HUES48 (cell line): Measurements from ENCODE around the gene JAML.

Experiments used
- H3K27ac ChIP-seq: one replicate; pipeline ENCODE4 v1.7.0; 2013; ENCODE audit warnings: low read depth, low read length, inconsistent platforms
- H3K27me3 ChIP-seq: 2 replicates; pipeline ENCODE4 v1.6.1; 2013; ENCODE audit warnings: mild to moderate bottlenecking, low read length; ENCODE audit not compliant: control insufficient read depth, insufficient read depth
- H3K36me3 ChIP-seq: 2 replicates; pipeline ENCODE4 v1.6.1; 2013; ENCODE audit warnings: low read length; ENCODE audit not compliant: control insufficient read depth, insufficient read depth
- H3K4me1 ChIP-seq: 2 replicates; pipeline ENCODE4 v1.6.1; 2013; ENCODE audit warnings: mild to moderate bottlenecking, low read length; ENCODE audit not compliant: control insufficient read depth, insufficient read depth
- H3K4me3 ChIP-seq: 2 replicates; pipeline ENCODE4 v1.5.1; 2013; ENCODE audit warnings: mild to moderate bottlenecking, low read depth, low read length
- H3K9ac ChIP-seq: 2 replicates; pipeline ENCODE4 v1.6.1; 2013; ENCODE audit warnings: mild to moderate bottlenecking, low read depth, low read length, moderate library complexity
- H3K9me3 ChIP-seq: 2 replicates; pipeline ENCODE4 v1.6.1; 2013; ENCODE audit warnings: low read length; ENCODE audit not compliant: control insufficient read depth, insufficient read depth

JAML gene

GRCh38 chr11:118226781-118227180 lies 2.0 kb upstream of the JAML start:
- Histone ChIP-seq H3K4me3 (no peak overlapping the region), H3K9me3 (no peaks in the 10 kb centered on the region), H3K27ac (no peak overlapping the region), H3K36me3 (no peaks in the 10 kb centered on the region), H3K4me1 (no peaks in the 10 kb centered on the region), H3K27me3 (no peaks in the 10 kb centered on the region), H3K9ac (no peak overlapping the region)

DNA sequence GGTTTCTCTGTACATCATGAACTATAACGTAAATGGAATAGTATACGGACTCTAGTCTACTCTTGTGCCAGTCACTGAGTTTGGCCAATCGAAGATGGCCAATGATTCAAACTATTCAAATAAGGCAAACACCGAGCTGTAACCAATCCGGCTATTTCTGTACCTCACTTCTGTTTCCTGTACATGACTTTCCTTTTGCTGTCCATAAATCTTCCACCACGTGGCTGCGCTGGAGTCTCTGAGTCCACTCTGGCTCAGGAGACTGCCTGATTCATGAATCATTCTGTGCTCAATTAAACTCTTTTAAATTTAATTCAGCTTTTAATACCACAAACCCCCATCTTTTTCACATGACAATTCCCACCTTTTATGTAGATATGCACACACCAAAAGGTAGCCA lies 1.5 kb upstream of the JAML start:
- H3K4me3 ChIP-seq: no peak overlapping the region
- no peak overlapping the region for H3K9ac ChIP-seq
- H3K4me1 ChIP-seq: no peaks in the 10 kb centered on the region
- H3K36me3 ChIP-seq: no peaks in the 10 kb centered on the region
- H3K9me3 ChIP-seq: no peaks in the 10 kb centered on the region
- H3K27me3 ChIP-seq: no peaks in the 10 kb centered on the region
- H3K27ac ChIP-seq: no peak overlapping the region

DNA sequence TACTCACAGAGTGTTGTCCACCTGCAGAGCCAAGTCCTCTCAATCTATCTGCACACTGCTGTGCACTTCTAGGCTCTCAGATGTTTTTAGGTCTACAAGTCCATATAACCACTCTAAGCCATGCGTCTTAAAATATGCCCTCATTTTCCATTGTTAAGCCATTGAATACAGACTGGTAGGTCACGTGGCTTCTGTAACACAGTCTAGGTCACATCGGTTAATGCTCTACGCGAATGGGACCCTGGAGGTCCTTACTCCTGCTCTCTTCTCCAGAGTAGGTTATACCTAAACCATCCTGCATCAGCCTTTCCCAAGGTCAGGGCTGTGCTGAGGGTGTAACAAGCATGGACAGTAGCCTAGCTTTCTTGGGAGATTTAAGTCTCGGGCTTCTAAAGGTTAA lies 819 bp downstream of the JAML start:
- Histone ChIP-seq H3K27me3 (no peaks in the 10 kb centered on the region), H3K36me3 (no peaks in the 10 kb centered on the region), H3K27ac (no peak overlapping the region), H3K4me1 (no peaks in the 10 kb centered on the region), H3K9me3 (no peaks in the 10 kb centered on the region), H3K9ac (no peak overlapping the region), H3K4me3 (no peak overlapping the region)

DNA sequence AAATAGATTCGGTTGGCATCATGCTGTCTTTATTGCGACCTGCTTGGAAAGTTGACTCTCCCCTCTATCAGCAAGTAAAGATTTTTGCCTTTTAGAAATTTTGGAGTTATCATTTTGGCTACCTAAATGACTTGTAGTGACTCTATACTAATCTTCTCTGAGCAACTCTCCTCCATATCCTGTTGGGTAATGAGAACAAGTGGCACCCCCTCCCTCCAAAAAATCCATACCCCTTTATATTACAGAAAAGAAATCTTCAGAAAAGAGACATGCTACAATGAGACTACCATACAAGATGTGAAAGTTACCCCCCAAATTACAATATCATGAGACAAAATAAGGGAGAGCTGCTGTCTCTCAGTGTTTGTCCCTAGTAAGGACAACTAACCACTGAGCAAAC lies 1.2 kb downstream of the JAML start:
- Histone ChIP-seq H3K9me3 (no peaks in the 10 kb centered on the region), H3K4me3 (no peak overlapping the region), H3K9ac (no peak overlapping the region), H3K27ac (no peak overlapping the region), H3K36me3 (no peaks in the 10 kb centered on the region), H3K4me1 (no peaks in the 10 kb centered on the region), H3K27me3 (no peaks in the 10 kb centered on the region)

DNA sequence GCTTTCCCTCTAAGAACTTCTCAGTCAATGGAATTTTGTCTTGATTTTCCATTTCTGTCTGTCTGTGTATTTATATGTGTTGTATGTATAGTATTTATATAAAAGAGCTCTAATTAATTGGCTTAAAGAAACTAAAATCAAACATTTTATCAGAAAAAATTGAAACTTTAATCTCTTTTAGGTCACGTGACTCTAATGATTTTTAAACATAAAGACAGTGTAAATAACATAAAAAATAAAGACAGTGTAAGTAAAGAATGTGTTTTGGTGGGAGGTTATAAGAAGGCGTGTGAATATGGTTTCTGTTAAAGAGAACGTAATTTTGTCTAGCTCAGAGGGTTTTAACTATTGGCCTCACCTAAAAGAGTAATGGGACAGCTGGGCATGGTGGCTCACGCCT lies 2.4 kb downstream of the JAML start:
- H3K4me3 ChIP-seq: no peak overlapping the region
- no peak overlapping the region for H3K9ac ChIP-seq
- H3K27me3 ChIP-seq: no peaks in the 10 kb centered on the region
- no peak overlapping the region for H3K27ac ChIP-seq
- H3K36me3 ChIP-seq: no peaks in the 10 kb centered on the region
- no peaks in the 10 kb centered on the region for H3K4me1 ChIP-seq
- no peaks in the 10 kb centered on the region for H3K9me3 ChIP-seq

GRCh38 chr11:118221419-118221818 lies 3.4 kb downstream of the JAML start:
- Histone ChIP-seq H3K9me3 (no peaks in the 10 kb centered on the region), H3K27ac (no peak overlapping the region), H3K9ac (no peak overlapping the region), H3K4me1 (no peaks in the 10 kb centered on the region), H3K4me3 (no peak overlapping the region), H3K27me3 (no peaks in the 10 kb centered on the region), H3K36me3 (no peaks in the 10 kb centered on the region)

GRCh38 chr11:118219732-118220131 lies 5.1 kb downstream of the JAML start:
- no peak overlapping the region for H3K9ac ChIP-seq
- no peaks in the 10 kb centered on the region for H3K9me3 ChIP-seq
- H3K36me3 ChIP-seq: no peaks in the 10 kb centered on the region
- H3K27me3 ChIP-seq: no peaks in the 10 kb centered on the region
- H3K4me1 ChIP-seq: no peaks in the 10 kb centered on the region
- no peak overlapping the region for H3K27ac ChIP-seq
- H3K4me3 ChIP-seq: no peak overlapping the region

DNA sequence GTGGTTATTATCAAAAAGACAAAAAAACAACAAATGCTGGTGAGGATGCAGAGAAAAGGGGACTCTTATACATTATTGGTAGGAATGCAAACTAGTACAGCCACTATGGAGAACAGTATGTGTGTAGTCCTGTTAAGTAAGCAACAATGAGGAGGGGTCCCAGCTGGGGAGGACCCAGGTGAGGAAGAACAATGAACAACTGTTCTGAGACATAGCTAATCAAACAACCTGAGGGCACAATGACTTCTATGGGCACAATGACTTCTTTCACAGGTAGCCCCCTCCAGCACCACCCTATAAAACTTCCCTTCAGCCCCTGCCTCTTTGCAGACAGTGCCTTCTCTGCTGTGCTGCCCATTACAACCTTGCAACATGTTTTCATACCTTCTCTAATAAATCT lies 5.6 kb downstream of the JAML start:
- Histone ChIP-seq H3K9ac (no peak overlapping the region), H3K27me3 (no peaks in the 10 kb centered on the region), H3K4me3 (no peak overlapping the region), H3K4me1 (peaks cover 1% of the 10 kb centered on the region; the same call in 1 of the 2 replicates), H3K27ac (no peak overlapping the region), H3K36me3 (no peaks in the 10 kb centered on the region), H3K9me3 (no peaks in the 10 kb centered on the region)

DNA sequence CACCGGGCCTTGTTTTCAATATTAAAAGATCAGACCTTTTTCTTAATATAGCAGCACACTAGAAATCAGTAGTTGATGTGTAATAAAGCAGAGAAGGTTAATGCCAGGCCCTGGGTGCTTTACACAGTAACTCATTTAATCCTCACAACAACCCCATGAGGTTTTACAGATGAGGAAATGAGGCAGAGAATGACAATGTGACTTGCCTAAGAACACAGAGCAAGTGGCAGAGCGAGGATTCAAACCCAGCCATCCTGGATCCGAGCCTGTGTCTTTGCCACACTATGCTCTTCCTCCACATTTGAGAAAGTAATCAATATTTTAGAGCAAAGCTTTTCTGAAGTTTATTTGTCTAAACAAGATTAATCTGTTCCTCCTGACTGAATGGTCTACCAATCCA lies 7.2 kb downstream of the JAML start:
- no peaks in the 10 kb centered on the region for H3K36me3 ChIP-seq
- no peak overlapping the region for H3K27ac ChIP-seq
- H3K9me3 ChIP-seq: no peaks in the 10 kb centered on the region
- peaks cover 16% of the 10 kb centered on the region for H3K4me1 ChIP-seq
- no peaks in the 10 kb centered on the region for H3K27me3 ChIP-seq
- no peak overlapping the region for H3K4me3 ChIP-seq
- H3K9ac ChIP-seq: no peak overlapping the region

GRCh38 chr11:118216621-118217481 lies 8.0 kb downstream of the JAML start:
- Histone ChIP-seq H3K4me1 (peaks cover 23% of the 10 kb centered on the region), H3K9ac (no peak overlapping the region), H3K27ac (no peak overlapping the region), H3K4me3 (no peak overlapping the region), H3K9me3 (no peaks in the 10 kb centered on the region), H3K27me3 (no peaks in the 10 kb centered on the region), H3K36me3 (no peaks in the 10 kb centered on the region)

DNA sequence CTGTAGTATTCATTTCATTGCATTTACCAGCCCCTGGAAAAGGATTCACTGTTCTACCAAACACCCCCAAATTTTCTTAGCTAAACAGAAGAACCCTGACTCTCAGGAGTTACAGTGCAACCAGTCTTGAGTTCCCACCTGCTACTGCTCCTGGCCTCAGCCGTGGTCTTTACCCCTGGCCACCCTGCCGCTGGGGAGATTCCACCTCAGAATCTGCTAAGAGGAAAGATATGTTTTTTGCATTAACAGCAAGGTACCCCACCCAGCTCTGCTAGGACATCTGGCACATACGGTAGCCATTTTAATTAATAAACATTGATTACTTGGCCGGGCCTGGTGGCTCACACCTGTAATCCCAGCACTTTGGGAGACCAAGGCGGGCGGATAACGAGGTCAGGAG lies 9.0 kb downstream of the JAML start:
- Histone ChIP-seq H3K9me3 (no peaks in the 10 kb centered on the region), H3K36me3 (no peaks in the 10 kb centered on the region), H3K9ac (no peak overlapping the region), H3K4me1 (peaks cover 34% of the 10 kb centered on the region), H3K27ac (no peak overlapping the region), H3K27me3 (no peaks in the 10 kb centered on the region), H3K4me3 (no peak overlapping the region)
